ENCODE data around the gene C4orf46. TPM values are rescaled to one million over a fixed set of nuclear protein-coding genes. Genes with fewer than 3 reads are reported as not detected.
"Not testable (repeated sequence)": the region's sequence is repeated elsewhere in the genome, so short reads cannot be mapped to it uniquely, and the experiment has no call there.

C4orf46 gene
- total RNA-seq, result 10 to 100 TPM; 18.9 to 20.9 TPM

- H3K9me3 Mint-ChIP-seq, result no peaks in the 10 kb centered on the region
- H3K4me1 Mint-ChIP-seq (ENCODE audit: low read depth), result peaks cover 19% of the 10 kb centered on the region
- DNase-seq, result no peak
- CTCF ChIA-PET, result no interaction called here
- H3K27me3 Mint-ChIP-seq (ENCODE audit: low read depth), result no peaks in the 10 kb centered on the region
- peaks cover 3% of the 10 kb centered on the region for H3K36me3 Mint-ChIP-seq (ENCODE audit: low read depth)
- H3K27ac Mint-ChIP-seq, result peak within 1 kb of the TSS; percentile 94
- intact Hi-C loops (cut with micrococcal nuclease), result loop anchor here (1.0 to 5.0 kb wide), 7 partner anchors 52 to 535 kb away; partner anchors contain the start of genes PPID and TMEM144
- peak within 1 kb of the TSS; percentile 96 for H3K4me3 Mint-ChIP-seq
Measured at GRCh38 chr4:158671665-158671914, at the start of gene C4orf46. TSS of gene C4orf46 (minus strand) at chr4:158671887. CDS start at chr4:158671801, 86 bp downstream.

GRCh38 chr4:158715802-158716201, 44.1 kb upstream of the C4orf46 start:
- no peaks in the 10 kb centered on the region for H3K9me3 Mint-ChIP-seq
- CTCF ChIA-PET, result interaction anchor here (0.6 to 1.2 kb wide), 3 partner anchors 50 to 715 kb away, joined by 3 read pairs; no protein-coding TSS in a partner anchor

GRCh38 chr4:158714937-158715336, 43.2 kb upstream of the C4orf46 start:
- intact Hi-C loops (cut with micrococcal nuclease), result no loop called here
- CTCF ChIA-PET, result interaction anchor here (1.2 kb wide), 1 partner anchor 49 kb away, joined by 3 read pairs; no protein-coding TSS in a partner anchor
- no peak for DNase-seq
- Mint-ChIP-seq H3K27ac (no peak overlapping the region), H3K4me3 (no peak overlapping the region), H3K9me3 (no peaks in the 10 kb centered on the region), H3K36me3 (ENCODE audit: low read depth) (peaks cover 58% of the 10 kb centered on the region), H3K4me1 (ENCODE audit: low read depth) (peaks cover 10% of the 10 kb centered on the region), H3K27me3 (ENCODE audit: low read depth) (no peaks in the 10 kb centered on the region)

More at GRCh38 chr4:158715802-158716201, 44.1 kb upstream of the C4orf46 start:
- DNase-seq, result no peak
- H3K36me3 Mint-ChIP-seq (ENCODE audit: low read depth), result peaks cover 57% of the 10 kb centered on the region
- no peak overlapping the region for H3K4me3 Mint-ChIP-seq
- peaks cover 14% of the 10 kb centered on the region for H3K4me1 Mint-ChIP-seq (ENCODE audit: low read depth)
- no peak overlapping the region for H3K27ac Mint-ChIP-seq
- no peaks in the 10 kb centered on the region for H3K27me3 Mint-ChIP-seq (ENCODE audit: low read depth)
- intact Hi-C loops (cut with micrococcal nuclease), result no loop called here

- H3K9me3 Mint-ChIP-seq; H3K4me1 Mint-ChIP-seq (ENCODE audit: low read depth); H3K4me3 Mint-ChIP-seq; DNase-seq; H3K27me3 Mint-ChIP-seq (ENCODE audit: low read depth); intact Hi-C loops (cut with micrococcal nuclease); H3K27ac Mint-ChIP-seq: not testable (repeated sequence)
- peaks cover 48% of the 10 kb centered on the region for H3K36me3 Mint-ChIP-seq (ENCODE audit: low read depth)
- CTCF ChIA-PET, result interaction anchor here (1.3 kb wide), 1 partner anchor 139 kb away, joined by 3 read pairs; no protein-coding TSS in a partner anchor
Measured at GRCh38 chr4:158712622-158713021, 40.9 kb upstream of the C4orf46 start.

GRCh38 chr4:158710814-158711213, 39.1 kb upstream of the C4orf46 start:
- no peak overlapping the region for H3K4me3 Mint-ChIP-seq
- H3K27ac Mint-ChIP-seq, result no peak overlapping the region
- H3K4me1 Mint-ChIP-seq (ENCODE audit: low read depth), result no peaks in the 10 kb centered on the region
- peaks cover 51% of the 10 kb centered on the region for H3K36me3 Mint-ChIP-seq (ENCODE audit: low read depth)
- no peaks in the 10 kb centered on the region for H3K27me3 Mint-ChIP-seq (ENCODE audit: low read depth)
- CTCF ChIA-PET, result interaction anchor here (1.2 to 2.4 kb wide), 4 partner anchors 11 to 141 kb away, joined by 3 to 10 read pairs (median 4); no protein-coding TSS in a partner anchor
- intact Hi-C loops (cut with micrococcal nuclease), result no loop called here
- H3K9me3 Mint-ChIP-seq, result no peaks in the 10 kb centered on the region
- peak; percentile 8 for DNase-seq

GRCh38 chr4:158704274-158704673, 32.6 kb upstream of the C4orf46 start:
- H3K36me3 Mint-ChIP-seq (ENCODE audit: low read depth), result peaks cover 21% of the 10 kb centered on the region
- H3K4me1 Mint-ChIP-seq (ENCODE audit: low read depth), result no peaks in the 10 kb centered on the region
- no peak overlapping the region for H3K27ac Mint-ChIP-seq
- H3K9me3 Mint-ChIP-seq, result no peaks in the 10 kb centered on the region
- intact Hi-C loops (cut with micrococcal nuclease), result no loop called here
- CTCF ChIA-PET, result interaction anchor here (1.0 kb wide), 1 partner anchor 34 kb away, joined by 3 read pairs; no protein-coding TSS in a partner anchor
- H3K27me3 Mint-ChIP-seq (ENCODE audit: low read depth), result no peaks in the 10 kb centered on the region
- no peak overlapping the region for H3K4me3 Mint-ChIP-seq
- no peak for DNase-seq

GRCh38 chr4:158688813-158689212, 17.1 kb upstream of the C4orf46 start:
- Mint-ChIP-seq H3K4me3 (no peak overlapping the region), H3K36me3 (ENCODE audit: low read depth) (peaks cover 9% of the 10 kb centered on the region), H3K4me1 (ENCODE audit: low read depth) (no peaks in the 10 kb centered on the region), H3K27ac (no peak overlapping the region), H3K9me3 (no peaks in the 10 kb centered on the region), H3K27me3 (ENCODE audit: low read depth) (no peaks in the 10 kb centered on the region)
- intact Hi-C loops (cut with micrococcal nuclease), result no loop called here
- CTCF ChIA-PET, result no interaction called here
- DNase-seq, result no peak

- intact Hi-C loops (cut with micrococcal nuclease), result no loop called here
- DNase-seq, result no peak
- CTCF ChIA-PET, result no interaction called here
- no peak overlapping the region for H3K27ac Mint-ChIP-seq
- H3K9me3 Mint-ChIP-seq, result no peaks in the 10 kb centered on the region
- no peaks in the 10 kb centered on the region for H3K27me3 Mint-ChIP-seq (ENCODE audit: low read depth)
- peaks cover 7% of the 10 kb centered on the region for H3K36me3 Mint-ChIP-seq (ENCODE audit: low read depth)
- H3K4me1 Mint-ChIP-seq (ENCODE audit: low read depth), result no peaks in the 10 kb centered on the region
- H3K4me3 Mint-ChIP-seq, result no peak overlapping the region
Measured at GRCh38 chr4:158682066-158682465, 10.4 kb upstream of the C4orf46 start.

- Mint-ChIP-seq H3K27me3 (ENCODE audit: low read depth) (no peaks in the 10 kb centered on the region), H3K27ac (no peak overlapping the region), H3K4me1 (ENCODE audit: low read depth) (no peaks in the 10 kb centered on the region), H3K4me3 (no peak overlapping the region), H3K36me3 (ENCODE audit: low read depth) (peaks cover 8% of the 10 kb centered on the region), H3K9me3 (no peaks in the 10 kb centered on the region)
- no peak for DNase-seq
- CTCF ChIA-PET, result interaction anchor here (0.8 to 1.0 kb wide), 2 partner anchors 15 to 535 kb away, joined by 3 read pairs; no protein-coding TSS in a partner anchor
- intact Hi-C loops (cut with micrococcal nuclease), result no loop called here
Measured at GRCh38 chr4:158681629-158682028, 9.9 kb upstream of the C4orf46 start.

- Mint-ChIP-seq H3K4me3 (no peak overlapping the region), H3K9me3 (no peaks in the 10 kb centered on the region), H3K27ac (no peak overlapping the region), H3K4me1 (ENCODE audit: low read depth) (peaks cover under 1% of the 10 kb centered on the region), H3K27me3 (ENCODE audit: low read depth) (no peaks in the 10 kb centered on the region), H3K36me3 (ENCODE audit: low read depth) (peaks cover 8% of the 10 kb centered on the region)
- intact Hi-C loops (cut with micrococcal nuclease), result no loop called here
- no peak for DNase-seq
- CTCF ChIA-PET, result interaction anchor here (0.7 to 1.0 kb wide), 2 partner anchors 173 to 524 kb away, joined by 5 read pairs; no protein-coding TSS in a partner anchor
Measured at GRCh38 chr4:158678767-158679166, 7.1 kb upstream of the C4orf46 start.

- Mint-ChIP-seq H3K4me1 (ENCODE audit: low read depth) (peaks cover 9% of the 10 kb centered on the region), H3K9me3 (no peaks in the 10 kb centered on the region), H3K27ac (no peak overlapping the region), H3K4me3 (no peak overlapping the region), H3K27me3 (ENCODE audit: low read depth) (no peaks in the 10 kb centered on the region), H3K36me3 (ENCODE audit: low read depth) (peaks cover 7% of the 10 kb centered on the region)
- CTCF ChIA-PET, result no interaction called here
- intact Hi-C loops (cut with micrococcal nuclease), result no loop called here
- DNase-seq, result no peak
Measured at GRCh38 chr4:158676076-158676475, 4.4 kb upstream of the C4orf46 start.

- Mint-ChIP-seq H3K27me3 (ENCODE audit: low read depth) (no peaks in the 10 kb centered on the region), H3K36me3 (ENCODE audit: low read depth) (peaks cover 5% of the 10 kb centered on the region), H3K9me3 (no peaks in the 10 kb centered on the region), H3K27ac (no peak overlapping the region), H3K4me3 (no peak overlapping the region), H3K4me1 (ENCODE audit: low read depth) (peaks cover 19% of the 10 kb centered on the region)
- CTCF ChIA-PET, result interaction anchor here (1.3 to 1.7 kb wide), 2 partner anchors 7 to 23 kb away, joined by 3 to 4 read pairs; no protein-coding TSS in a partner anchor
- intact Hi-C loops (cut with micrococcal nuclease), result loop anchor here (2.0 to 5.0 kb wide), 2 partner anchors 139 to 461 kb away; partner anchors contain the start of gene TMEM144
- DNase-seq, result no peak
Measured at GRCh38 chr4:158673633-158674032, 1.9 kb upstream of the C4orf46 start.

Measured in activated naive CD4-positive, alpha-beta T cell treated with anti-CD3 and anti-CD28 coated beads for 36 hours (primary cell).